Mucosa of stomach (tissue), 1 donor: ENCODE measurements around the gene TRIAP1.
A peak's percentile ranks its signal among the peaks of the same experiment; 100 is the strongest.
"Not testable (repeated sequence)": the region's sequence is repeated elsewhere in the genome, so short reads cannot be mapped to it uniquely, and the experiment has no call there.

Source experiments
- H3K27me3 ChIP-seq: one replicate; pipeline ENCODE4 v1.7.0; 2013; ENCODE audit warnings: mild to moderate bottlenecking, low read length; ENCODE audit not compliant: control insufficient read depth, insufficient read depth
- H3K36me3 ChIP-seq: one replicate; pipeline ENCODE4 v1.7.0; 2013; ENCODE audit warnings: low read length; ENCODE audit not compliant: control insufficient read depth, insufficient read depth
- H3K4me1 ChIP-seq: one replicate; pipeline ENCODE4 v1.7.0; 2013; ENCODE audit warnings: mild to moderate bottlenecking, low read length; ENCODE audit not compliant: control insufficient read depth, insufficient read depth
- H3K4me3 ChIP-seq: one replicate; pipeline ENCODE4 v1.7.0; 2013; ENCODE audit warnings: low read length
- H3K9ac ChIP-seq: one replicate; pipeline ENCODE4 v1.7.0; 2013; ENCODE audit warnings: mild to moderate bottlenecking, low read length, moderate library complexity
- H3K9me3 ChIP-seq: one replicate; pipeline ENCODE4 v1.7.0; 2013; ENCODE audit warnings: mild to moderate bottlenecking, low read length, moderate library complexity; ENCODE audit not compliant: control insufficient read depth
- donor health status: Pancreatic carcinoma.

The TRIAP1 gene

DNA sequence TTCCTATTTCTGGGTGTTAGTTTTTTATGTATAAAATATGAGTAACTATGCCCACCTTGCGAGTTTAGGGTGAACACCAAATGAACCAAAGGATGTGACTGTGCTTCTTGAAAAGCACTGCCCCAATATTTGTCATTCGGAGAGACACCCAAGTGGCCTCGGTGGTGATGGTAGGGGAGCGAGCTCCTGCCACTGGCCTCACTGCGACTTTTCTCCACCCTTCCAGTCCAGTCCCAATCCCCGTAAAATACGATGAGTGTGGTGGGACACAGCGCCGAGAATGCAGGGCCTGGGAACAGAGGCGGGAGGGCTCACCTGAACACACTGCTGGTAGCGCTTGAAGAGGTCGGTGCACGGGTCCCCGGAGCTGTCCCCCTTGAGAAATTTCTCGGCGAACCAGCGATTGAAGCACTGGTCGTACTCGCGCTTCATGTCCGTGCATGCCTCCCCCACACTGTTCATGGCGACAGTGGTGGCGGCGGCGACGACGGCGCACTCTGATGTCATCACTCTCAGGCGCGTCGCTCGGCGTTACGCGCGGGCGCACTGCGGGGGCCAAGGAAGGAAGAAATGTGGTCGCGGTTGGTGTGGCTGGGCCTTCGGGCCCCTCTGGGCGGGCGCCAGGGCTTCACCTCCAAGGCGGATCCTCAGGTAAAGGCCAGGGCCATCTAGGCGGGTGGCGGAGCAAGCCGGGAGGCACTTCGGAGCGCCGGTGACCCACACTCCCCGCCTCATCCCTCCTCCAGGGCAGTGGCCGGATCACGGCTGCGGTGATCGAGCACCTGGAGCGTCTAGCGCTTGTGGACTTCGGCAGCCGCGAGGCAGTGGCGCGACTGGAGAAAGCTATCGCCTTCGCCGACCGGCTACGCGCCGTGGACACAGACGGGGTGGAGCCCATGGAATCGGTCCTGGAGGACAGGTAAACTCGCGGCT is at the start of gene TRIAP1, which contains the start of gene GATC:
TSS of gene TRIAP1 (minus strand) at position 474 of the 933 bp plus-strand sequence. CDS start at position 462, 12 bp downstream.
TSS of gene GATC (plus strand) at position 534 of the 933 bp plus-strand sequence. CDS start at position 571, 37 bp downstream.
- no peaks in the 10 kb centered on the region for H3K27me3 ChIP-seq
- no peaks in the 10 kb centered on the region for H3K9me3 ChIP-seq
- H3K9ac ChIP-seq = peak within 1 kb of the TSS; percentile 93
- peak within 1 kb of the TSS; percentile 99 for H3K4me3 ChIP-seq
- peaks cover 18% of the 10 kb centered on the region for H3K4me1 ChIP-seq
- no peaks in the 10 kb centered on the region for H3K36me3 ChIP-seq

DNA sequence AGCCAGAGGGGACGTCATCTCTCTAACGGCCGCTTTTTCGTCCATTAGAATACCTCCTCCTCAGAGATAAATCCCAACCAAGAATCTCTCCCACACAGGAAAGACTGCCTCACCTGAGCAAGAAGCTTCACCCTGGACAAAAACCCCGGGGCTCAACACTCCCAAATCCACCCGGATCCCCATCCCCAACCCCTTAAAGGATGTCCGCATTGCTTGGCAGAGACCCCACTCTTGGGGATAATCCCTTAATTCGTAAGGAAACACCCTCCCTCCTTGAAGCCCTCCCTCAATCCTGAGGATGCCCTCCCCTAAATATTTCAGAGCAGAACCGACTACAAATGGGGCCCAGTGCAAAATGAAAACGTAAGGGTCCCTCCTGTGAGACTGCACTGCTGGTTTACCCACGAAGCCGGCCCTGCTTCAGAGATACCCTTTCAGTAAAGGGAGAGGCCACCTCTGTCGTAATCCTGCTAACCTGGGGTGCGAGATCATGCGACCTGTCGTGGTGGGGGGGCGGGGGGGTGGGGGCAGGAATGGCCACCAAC is 49.1 kb upstream of the TRIAP1 start:
- H3K27me3 ChIP-seq = no peaks in the 10 kb centered on the region
- H3K36me3 ChIP-seq = no peaks in the 10 kb centered on the region
- H3K9ac ChIP-seq = peak overlapping the region; percentile 68
- no peak overlapping the region for H3K4me3 ChIP-seq
- H3K4me1 ChIP-seq = peaks cover 5% of the 10 kb centered on the region
- no peaks in the 10 kb centered on the region for H3K9me3 ChIP-seq

DNA sequence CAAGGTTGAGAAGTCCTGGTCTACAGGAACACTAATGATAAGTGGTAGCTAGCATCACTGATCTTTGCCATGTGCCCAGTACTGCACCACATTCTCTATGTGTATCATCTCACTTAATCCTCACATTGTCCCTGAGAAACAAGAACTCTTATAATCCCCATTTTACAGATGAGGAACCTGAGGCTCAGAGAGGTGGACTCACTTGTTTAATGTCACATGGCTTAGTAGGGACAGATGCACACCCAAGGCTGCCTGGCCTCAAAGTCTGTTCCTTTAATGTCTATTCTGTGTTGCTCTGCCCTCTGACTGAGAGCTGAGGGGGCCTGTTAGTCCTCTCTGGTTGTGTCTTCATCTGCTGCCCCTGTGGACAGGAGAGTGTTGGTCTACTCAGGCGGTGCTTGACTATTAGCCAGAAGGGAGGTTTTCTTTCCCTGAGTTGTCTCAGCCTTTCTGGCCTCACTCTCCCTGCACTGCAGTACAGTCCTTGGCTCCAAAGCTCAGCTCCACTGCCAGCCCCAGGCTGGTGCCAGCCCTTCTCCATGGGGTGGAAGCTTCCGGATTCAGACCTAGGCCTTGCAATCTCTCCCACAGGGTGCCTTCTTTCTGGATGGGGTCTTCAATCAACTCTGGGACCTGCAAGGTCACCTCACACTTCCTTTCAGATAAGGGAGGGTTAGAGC is 44.8 kb upstream of the TRIAP1 start:
- Histone ChIP-seq H3K4me1 (no peaks in the 10 kb centered on the region), H3K4me3 (no peak overlapping the region), H3K9ac (no peak overlapping the region), H3K36me3 (no peaks in the 10 kb centered on the region), H3K27me3 (no peaks in the 10 kb centered on the region), H3K9me3 (no peaks in the 10 kb centered on the region)

DNA sequence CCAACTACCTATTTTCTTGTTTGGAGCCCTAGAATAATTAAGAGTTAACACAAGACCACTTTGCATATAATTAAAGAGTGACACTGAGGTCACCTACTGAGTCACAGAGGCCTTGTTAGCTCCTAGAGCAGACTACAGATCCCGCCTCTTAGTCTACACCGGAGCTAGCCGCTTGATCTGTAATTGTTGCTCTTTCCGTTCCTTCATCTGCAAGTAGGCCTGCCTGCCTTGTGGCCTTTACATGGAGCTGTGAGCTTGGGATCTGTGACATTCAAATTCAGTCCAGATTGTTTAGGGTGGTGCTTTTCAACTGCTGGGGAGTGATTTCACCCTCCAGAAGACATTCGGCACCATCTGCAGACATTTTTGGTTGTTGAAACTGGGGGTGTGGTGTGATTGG is 44.1 kb upstream of the TRIAP1 start:
- no peak overlapping the region for H3K4me3 ChIP-seq

DNA sequence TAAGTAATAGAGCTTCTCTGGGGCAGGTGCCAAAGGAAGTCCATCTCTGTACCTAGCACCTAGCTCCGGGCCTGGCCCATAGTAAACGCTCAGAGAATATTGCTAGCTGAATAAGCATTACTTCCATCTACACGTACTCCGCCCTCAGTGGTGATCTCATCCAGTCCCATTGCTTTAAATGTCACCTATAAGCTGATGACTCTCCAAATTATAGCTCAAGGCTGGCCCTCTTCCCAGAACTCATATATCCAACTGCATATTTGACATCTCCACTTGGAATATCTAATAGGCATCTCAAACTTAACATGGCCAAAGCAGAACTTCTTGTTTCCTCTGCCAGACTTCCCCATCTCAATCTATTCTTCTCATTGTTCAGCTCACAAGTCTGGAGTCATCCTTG is 42.8 kb upstream of the TRIAP1 start:
- no peaks in the 10 kb centered on the region for H3K4me1 ChIP-seq
- no peaks in the 10 kb centered on the region for H3K27me3 ChIP-seq
- no peak overlapping the region for H3K9ac ChIP-seq
- no peaks in the 10 kb centered on the region for H3K36me3 ChIP-seq
- H3K9me3 ChIP-seq = no peaks in the 10 kb centered on the region
- H3K4me3 ChIP-seq = no peak overlapping the region

More for the DNA sequence above, 44.1 kb upstream of the TRIAP1 start:
- Histone ChIP-seq H3K27me3 (no peaks in the 10 kb centered on the region), H3K9ac (no peak overlapping the region), H3K36me3 (no peaks in the 10 kb centered on the region), H3K9me3 (no peaks in the 10 kb centered on the region), H3K4me1 (no peaks in the 10 kb centered on the region)

DNA sequence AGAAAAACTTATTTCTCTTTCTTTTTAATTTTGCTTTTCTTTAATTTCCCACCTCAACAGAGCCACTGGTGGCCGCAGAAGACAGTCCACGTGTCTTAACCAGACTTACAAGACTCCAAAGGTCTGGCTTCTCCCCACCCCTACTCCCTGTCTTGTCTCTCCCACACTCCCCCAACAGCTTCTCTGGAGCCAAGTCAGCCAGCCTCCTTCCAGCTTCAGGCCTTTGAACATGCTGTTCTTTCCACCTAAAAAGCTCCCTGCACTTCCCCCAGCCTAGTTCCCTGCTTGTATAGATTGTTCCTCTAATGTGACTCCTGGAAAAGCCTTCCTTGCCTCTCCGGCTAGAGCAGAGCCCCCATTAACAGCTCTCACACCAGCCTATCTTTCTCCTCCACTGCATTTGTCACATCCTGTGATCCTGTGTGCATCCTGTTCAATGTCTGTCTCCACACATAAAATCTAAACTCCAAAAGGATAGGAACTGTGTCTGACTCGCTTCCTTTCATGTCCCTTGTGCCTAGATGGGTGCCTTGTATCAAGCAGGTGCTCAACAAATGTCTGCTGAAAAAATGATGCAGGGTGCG is 42.0 kb upstream of the TRIAP1 start:
- no peaks in the 10 kb centered on the region for H3K27me3 ChIP-seq
- no peaks in the 10 kb centered on the region for H3K4me1 ChIP-seq
- H3K9ac ChIP-seq = no peak overlapping the region
- no peak overlapping the region for H3K4me3 ChIP-seq
- H3K36me3 ChIP-seq = no peaks in the 10 kb centered on the region
- no peaks in the 10 kb centered on the region for H3K9me3 ChIP-seq

DNA sequence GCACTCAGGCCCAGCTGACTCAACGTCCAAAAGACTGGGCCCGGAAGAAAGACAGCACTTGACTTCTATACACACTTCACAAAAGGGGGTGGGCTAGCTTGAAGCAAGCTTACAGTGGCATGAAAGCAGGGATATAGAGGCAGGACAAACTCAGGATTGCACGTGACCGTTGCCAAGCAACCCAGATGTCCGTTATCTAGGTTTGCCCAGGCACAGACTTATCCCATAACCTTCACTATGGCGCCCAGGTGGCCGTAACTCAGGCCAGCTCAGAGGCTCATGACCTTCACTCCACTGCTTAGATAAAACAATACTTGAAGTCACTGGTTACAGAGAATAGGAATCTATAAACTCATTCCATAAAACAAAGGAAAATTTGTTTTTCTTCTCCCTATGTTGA is 41.4 kb upstream of the TRIAP1 start:
- H3K27me3 ChIP-seq, H3K4me1 ChIP-seq, H3K36me3 ChIP-seq, H3K9me3 ChIP-seq, H3K9ac ChIP-seq, H3K4me3 ChIP-seq: not testable (repeated sequence)

DNA sequence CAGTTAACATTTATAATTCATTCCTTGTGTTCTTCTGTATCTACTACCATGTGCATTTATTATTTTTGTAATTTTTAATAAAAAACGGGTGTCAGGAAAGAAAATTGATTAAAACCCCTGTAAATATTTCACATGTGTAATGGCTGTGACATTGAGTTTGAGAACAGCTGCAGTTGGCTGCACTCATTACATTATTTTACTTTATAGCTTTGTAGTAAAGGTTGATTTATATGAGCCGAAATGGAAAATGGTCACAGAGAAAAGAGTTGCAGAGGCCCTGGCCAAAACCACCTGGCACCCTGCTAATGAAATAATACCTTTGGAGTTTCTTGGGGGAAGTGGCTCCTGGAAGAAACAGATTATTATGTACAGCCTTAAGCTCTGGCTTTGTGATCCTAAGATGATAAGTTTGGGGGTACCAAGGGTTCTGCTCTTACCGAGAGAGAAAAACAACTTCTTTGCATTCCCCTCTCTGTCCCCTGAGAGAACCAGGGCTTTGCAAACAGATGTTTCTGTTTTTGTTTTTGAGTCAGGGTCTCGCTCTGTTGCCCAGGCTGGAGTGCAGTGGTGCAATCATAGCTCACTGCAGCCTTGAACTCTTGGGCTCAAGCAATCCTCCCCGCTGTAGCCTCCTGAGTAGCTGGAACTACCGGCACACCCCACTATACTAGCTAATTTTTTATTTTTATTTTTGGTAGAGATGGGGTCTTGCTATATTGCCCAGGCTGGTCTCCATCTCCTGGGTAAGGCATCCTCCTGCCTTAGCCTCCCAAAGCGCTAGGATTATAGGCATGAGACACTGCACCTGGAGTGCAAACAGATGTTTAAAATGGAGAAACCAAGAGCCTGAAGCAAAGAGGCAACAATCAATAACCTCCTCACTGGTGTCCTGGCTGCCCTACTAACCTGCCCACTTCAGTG is 40.0 kb upstream of the TRIAP1 start:
- H3K27me3 ChIP-seq = no peaks in the 10 kb centered on the region
- no peaks in the 10 kb centered on the region for H3K4me1 ChIP-seq
- no peaks in the 10 kb centered on the region for H3K9me3 ChIP-seq
- H3K4me3 ChIP-seq = no peak overlapping the region
- no peaks in the 10 kb centered on the region for H3K36me3 ChIP-seq
- H3K9ac ChIP-seq = no peak overlapping the region

DNA sequence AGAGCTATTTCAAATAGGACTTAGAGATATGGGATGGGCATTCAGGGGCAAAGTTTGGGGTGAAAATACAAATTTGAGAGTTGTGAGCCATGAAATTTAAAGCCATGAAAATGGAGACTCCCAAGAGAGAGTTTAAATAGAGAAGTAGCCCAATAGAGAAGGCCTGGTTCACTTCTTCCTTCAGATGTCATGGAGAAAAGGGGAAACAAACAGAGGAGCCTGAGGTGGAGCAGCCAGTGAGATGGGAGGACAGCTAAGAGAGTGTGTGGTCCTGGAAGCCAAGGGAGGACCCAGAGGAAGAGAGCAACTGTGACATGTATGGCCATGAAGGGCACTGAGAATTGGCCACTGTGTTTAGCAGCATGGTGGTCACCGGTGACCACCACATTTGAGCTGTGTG is 37.4 kb upstream of the TRIAP1 start:
- no peak overlapping the region for H3K4me3 ChIP-seq
- no peaks in the 10 kb centered on the region for H3K4me1 ChIP-seq
- H3K36me3 ChIP-seq = no peaks in the 10 kb centered on the region
- no peaks in the 10 kb centered on the region for H3K27me3 ChIP-seq
- no peaks in the 10 kb centered on the region for H3K9me3 ChIP-seq
- H3K9ac ChIP-seq = no peak overlapping the region

DNA sequence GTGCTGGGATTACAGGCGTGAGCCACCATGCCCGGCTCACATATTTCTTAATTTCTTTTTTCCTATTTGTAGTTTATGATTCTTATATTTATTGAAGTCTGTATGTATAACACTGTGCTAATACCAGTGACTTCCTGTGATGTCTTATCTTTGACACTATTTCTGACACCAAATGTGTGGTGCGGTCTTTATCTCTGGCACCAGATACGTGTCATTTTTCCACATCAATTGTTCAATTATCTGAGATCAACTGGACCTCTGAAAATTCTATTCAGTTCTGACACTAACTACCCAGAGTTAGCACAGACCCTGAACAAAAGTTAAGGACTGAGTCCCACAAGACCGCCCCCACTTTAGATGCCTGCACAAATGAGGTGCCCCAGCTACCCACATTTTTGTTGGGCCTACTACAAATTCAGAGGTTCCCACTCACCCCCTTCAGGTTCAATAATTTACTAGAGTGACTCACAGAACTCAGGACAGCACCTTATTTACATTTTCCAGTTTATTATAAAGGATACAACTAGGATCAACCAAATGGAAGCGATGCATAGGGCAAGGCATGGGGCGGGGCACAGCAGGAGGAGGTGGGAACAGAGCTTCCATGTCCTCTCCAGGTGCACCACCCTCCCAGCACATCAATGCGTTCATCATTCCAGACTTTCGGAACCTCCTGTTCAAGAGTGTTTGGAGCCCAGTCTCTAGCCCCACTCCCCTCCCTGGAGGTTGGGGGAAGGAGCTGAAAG is 35.0 kb upstream of the TRIAP1 start:
- Histone ChIP-seq H3K9ac (no peak overlapping the region), H3K4me1 (no peaks in the 10 kb centered on the region), H3K27me3 (no peaks in the 10 kb centered on the region), H3K36me3 (no peaks in the 10 kb centered on the region), H3K9me3 (no peaks in the 10 kb centered on the region), H3K4me3 (no peak overlapping the region)

DNA sequence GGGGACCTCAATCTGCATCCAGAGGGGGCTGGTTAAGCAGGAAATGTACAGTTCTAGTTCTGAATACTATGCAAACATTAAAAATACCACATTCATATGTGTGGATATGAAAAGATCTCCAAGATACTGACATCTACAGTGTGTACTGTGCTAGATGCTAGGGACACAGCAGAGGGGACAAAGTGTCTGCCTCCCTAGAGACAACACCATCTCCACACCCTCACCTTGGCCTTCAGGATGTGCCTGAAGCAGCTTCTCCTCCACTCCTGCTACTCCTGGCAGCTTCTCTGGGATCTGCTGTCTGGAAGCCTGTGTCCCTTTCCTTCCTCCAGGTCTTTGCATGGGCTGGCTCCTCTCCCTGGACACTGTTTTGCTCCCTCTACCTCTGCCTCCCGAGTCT is 34.0 kb upstream of the TRIAP1 start:
- H3K9me3 ChIP-seq = no peaks in the 10 kb centered on the region
- no peak overlapping the region for H3K9ac ChIP-seq
- H3K27me3 ChIP-seq = no peaks in the 10 kb centered on the region
- no peaks in the 10 kb centered on the region for H3K4me1 ChIP-seq
- no peak overlapping the region for H3K4me3 ChIP-seq
- no peaks in the 10 kb centered on the region for H3K36me3 ChIP-seq
